DND-41 (cell line): ENCODE measurements around the gene JARID2.

Experiments used
- EZH2 ChIP-seq: IDR thresholded peaks from 3 replicates; pipeline ENCODE4 v1.6.1; 2012; ENCODE audit warnings: borderline replicate concordance, low read depth, mild to moderate bottlenecking, moderate library complexity, low read length, inconsistent platforms; ENCODE audit not compliant: severe bottlenecking
- TF ChIP-seq, protein P1 (sequence below): IDR thresholded peaks from 2 replicates; pipeline ENCODE4 v1.5.1; 2012; ENCODE audit warnings: borderline replicate concordance, low read length, moderate library complexity, mild to moderate bottlenecking; ENCODE audit not compliant: poor library complexity, severe bottlenecking; ENCODE audit errors: extremely low read depth

DNA sequence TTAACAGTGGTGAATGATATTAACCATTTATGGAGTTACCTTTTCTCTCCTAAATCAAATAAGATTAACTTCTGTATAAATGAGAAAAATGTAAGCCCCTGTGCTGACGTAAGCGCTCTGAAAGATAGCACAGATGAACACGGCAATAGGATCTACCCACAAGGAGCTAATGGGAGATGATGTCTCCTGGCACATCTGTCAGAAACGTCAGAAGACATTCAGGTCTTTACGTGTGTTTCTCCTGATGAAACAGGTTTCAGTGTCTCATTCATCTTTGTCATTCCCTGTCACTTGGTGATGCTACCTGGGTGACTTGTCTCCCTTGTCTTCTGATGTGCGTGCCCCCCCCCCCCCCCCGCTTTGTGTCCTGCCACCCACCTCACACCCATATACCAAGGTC is 227.3 kb downstream of the JARID2 start:
- no peak for TF ChIP-seq EZH2
- TF ChIP-seq, protein P1, sequence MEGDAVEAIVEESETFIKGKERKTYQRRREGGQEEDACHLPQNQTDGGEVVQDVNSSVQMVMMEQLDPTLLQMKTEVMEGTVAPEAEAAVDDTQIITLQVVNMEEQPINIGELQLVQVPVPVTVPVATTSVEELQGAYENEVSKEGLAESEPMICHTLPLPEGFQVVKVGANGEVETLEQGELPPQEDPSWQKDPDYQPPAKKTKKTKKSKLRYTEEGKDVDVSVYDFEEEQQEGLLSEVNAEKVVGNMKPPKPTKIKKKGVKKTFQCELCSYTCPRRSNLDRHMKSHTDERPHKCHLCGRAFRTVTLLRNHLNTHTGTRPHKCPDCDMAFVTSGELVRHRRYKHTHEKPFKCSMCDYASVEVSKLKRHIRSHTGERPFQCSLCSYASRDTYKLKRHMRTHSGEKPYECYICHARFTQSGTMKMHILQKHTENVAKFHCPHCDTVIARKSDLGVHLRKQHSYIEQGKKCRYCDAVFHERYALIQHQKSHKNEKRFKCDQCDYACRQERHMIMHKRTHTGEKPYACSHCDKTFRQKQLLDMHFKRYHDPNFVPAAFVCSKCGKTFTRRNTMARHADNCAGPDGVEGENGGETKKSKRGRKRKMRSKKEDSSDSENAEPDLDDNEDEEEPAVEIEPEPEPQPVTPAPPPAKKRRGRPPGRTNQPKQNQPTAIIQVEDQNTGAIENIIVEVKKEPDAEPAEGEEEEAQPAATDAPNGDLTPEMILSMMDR: no peak
